ENCODE measurements around the gene NFE2L2. TPM values are rescaled to one million over a fixed set of nuclear protein-coding genes. Genes with fewer than 3 reads are reported as not detected.

NFE2L2 gene
- total RNA-seq, 6 donors from 2014 or later: 52.4 to 174 (median 94.4) TPM

GRCh38 chr2:177246000-177246399 is 18.5 kb downstream of the NFE2L2 start:
- ATAC-seq (ENCODE audit: low FRiP score in 2 of 2) (no peak), DNase-seq (no peak)
- Histone ChIP-seq H3K9me3 (no peaks in the 10 kb centered on the region), H3K36me3 (no peaks in the 10 kb centered on the region), H3K27ac (peak overlapping the region; percentile 18 to 92 (median 66)), H3K4me1 (peaks cover 74 to 97% (median 85%) of the 10 kb centered on the region in 4 donors), H3K4me3 (no peak overlapping the region), H3K27me3 (no peaks in the 10 kb centered on the region)
- TF ChIP-seq CTCF (IDR thresholded peaks at IDR 0.05) (no peak), POLR2AphosphoS5 (IDR thresholded peaks at IDR 0.05) (no peak), EP300 (IDR thresholded peaks at IDR 0.05) (no peak)
- WGBS, 2 donors: 52 to 59% methylated on average over 3 of the region's 3 CpGs

GRCh38 chr2:177245010-177245422 is 19.5 kb downstream of the NFE2L2 start:
- H3K4me3 ChIP-seq: no peak overlapping the region
- peak in 1 of 2 donors; percentile 45 for ATAC-seq (ENCODE audit: low FRiP score in 2 of 2)
- peak overlapping the region; percentile 18 to 92 (median 66) for H3K27ac ChIP-seq
- 50 to 60% methylated on average over 4 of the region's 4 CpGs for WGBS, 2 donors
- H3K4me1 ChIP-seq: peaks cover 77 to 97% (median 86%) of the 10 kb centered on the region in 4 donors
- no peaks in the 10 kb centered on the region for H3K9me3 ChIP-seq
- no peak for DNase-seq
- no peaks in the 10 kb centered on the region for H3K27me3 ChIP-seq
- no peaks in the 10 kb centered on the region for H3K36me3 ChIP-seq
- no peak for TF ChIP-seq POLR2AphosphoS5 (IDR thresholded peaks at IDR 0.05)
- no peak for TF ChIP-seq POLR2A (IDR thresholded peaks at IDR 0.05)
- no peak for TF ChIP-seq CTCF (IDR thresholded peaks at IDR 0.05)

GRCh38 chr2:177244244-177244771 is 20.2 kb downstream of the NFE2L2 start:
- H3K27ac ChIP-seq: peak overlapping the region in 3 of 4 donors; percentile 21 to 92 (median 86)
- 97 to 99% methylated on average over 6 of the region's 6 CpGs for WGBS, 2 donors
- peaks cover 82 to 98% (median 88%) of the 10 kb centered on the region in 4 donors for H3K4me1 ChIP-seq

DNA sequence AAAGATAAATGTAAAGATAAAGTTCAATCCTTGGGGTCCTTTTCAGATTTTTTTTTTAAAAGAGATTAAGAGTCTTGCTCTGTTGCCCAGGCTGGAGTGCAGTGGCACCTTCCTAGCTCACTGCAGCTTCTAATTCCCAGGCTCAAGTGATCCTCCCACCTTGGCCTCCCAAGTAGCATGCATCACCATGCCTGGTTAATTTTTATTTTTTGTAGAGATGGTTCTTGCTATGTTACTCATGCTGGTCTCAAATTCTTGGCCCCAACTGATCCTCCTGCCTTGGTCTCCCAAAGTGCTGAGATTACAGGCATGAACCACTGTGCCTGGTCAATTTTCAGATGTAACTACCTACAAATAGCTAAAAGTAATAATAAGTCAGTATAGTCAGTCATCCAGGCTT is 21.1 kb downstream of the NFE2L2 start:
- Histone ChIP-seq H3K9me3 (no peaks in the 10 kb centered on the region), H3K4me3 (no peak overlapping the region), H3K36me3 (no peaks in the 10 kb centered on the region), H3K27ac (peak overlapping the region; percentile 81 to 92 (median 86)), H3K4me1 (peaks cover 86 to 98% (median 92%) of the 10 kb centered on the region in 4 donors), H3K27me3 (no peaks in the 10 kb centered on the region)
- TF ChIP-seq POLR2AphosphoS5 (IDR thresholded peaks at IDR 0.05): no peak
- TF ChIP-seq EP300 (IDR thresholded peaks at IDR 0.05): no peak
- no peak for TF ChIP-seq CTCF (IDR thresholded peaks at IDR 0.05)
- TF ChIP-seq POLR2A (IDR thresholded peaks at IDR 0.05): no peak
- DNase-seq: no peak
- ATAC-seq (ENCODE audit: low FRiP score in 2 of 2): no peak

More at GRCh38 chr2:177244244-177244771, 20.2 kb downstream of the NFE2L2 start:
- no peaks in the 10 kb centered on the region for H3K36me3 ChIP-seq
- TF ChIP-seq POLR2AphosphoS5 (IDR thresholded peaks at IDR 0.05) (no peak), EP300 (IDR thresholded peaks at IDR 0.05) (no peak), POLR2A (IDR thresholded peaks at IDR 0.05) (no peak), CTCF (IDR thresholded peaks at IDR 0.05) (no peak)
- no peaks in the 10 kb centered on the region for H3K27me3 ChIP-seq
- H3K9me3 ChIP-seq: no peaks in the 10 kb centered on the region
- no peak for DNase-seq
- ATAC-seq (ENCODE audit: low FRiP score in 2 of 2): no peak
- H3K4me3 ChIP-seq: no peak overlapping the region

DNA sequence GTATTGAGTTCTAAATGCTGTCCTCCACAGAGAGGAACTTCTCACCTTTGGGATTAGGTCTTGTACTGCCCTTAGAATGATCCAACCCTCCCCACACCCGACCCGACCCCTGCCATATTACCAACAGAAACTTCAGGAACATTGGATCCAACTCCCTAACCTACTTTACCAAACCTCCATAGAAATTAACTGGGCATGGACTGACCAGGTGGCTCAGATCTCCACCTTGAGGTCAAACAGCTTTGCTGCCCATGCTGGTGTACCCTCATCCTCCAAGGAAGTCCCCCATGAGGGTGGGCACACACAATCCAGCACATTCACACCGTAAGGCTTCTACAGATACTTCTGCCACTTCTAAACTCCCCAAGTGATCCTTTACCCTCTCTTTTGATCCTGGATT is 21.5 kb downstream of the NFE2L2 start:
- TF ChIP-seq CTCF (IDR thresholded peaks at IDR 0.05) (no peak), EP300 (IDR thresholded peaks at IDR 0.05) (no peak), POLR2AphosphoS5 (IDR thresholded peaks at IDR 0.05) (no peak), POLR2A (IDR thresholded peaks at IDR 0.05) (no peak)
- DNase-seq: no peak
- Histone ChIP-seq H3K36me3 (no peaks in the 10 kb centered on the region), H3K4me1 (peaks cover 87 to 98% (median 94%) of the 10 kb centered on the region in 4 donors), H3K4me3 (no peak overlapping the region), H3K27ac (peak overlapping the region; percentile 81 to 92 (median 86)), H3K27me3 (no peaks in the 10 kb centered on the region), H3K9me3 (no peaks in the 10 kb centered on the region)
- WGBS, 2 donors: 88% methylated on average over 3 of the region's 3 CpGs
- ATAC-seq (ENCODE audit: low FRiP score in 2 of 2): no peak

Measured in upper lobe of left lung (tissue), 6 donors.